ENCODE results near the gene DEFB129.

The DEFB129 gene

GRCh38 chr20:271528-271927 is 44.5 kb downstream of the DEFB129 start:
- TF ChIP-seq CTCF (conservative IDR thresholded peaks at IDR 0.05) (no peak), ZFX (IDR thresholded peaks at IDR 0.05) (no peak)
- no peak overlapping the region for H3K27ac ChIP-seq

- TF ChIP-seq ZFX (IDR thresholded peaks at IDR 0.05) (no peak), CTCF (conservative IDR thresholded peaks at IDR 0.05) (no peak)
- H3K27ac ChIP-seq, result no peak overlapping the region
These were observed 45.7 kb downstream of the DEFB129 start for GRCh38 chr20:272718-273117.

- no peak for TF ChIP-seq ZFX (IDR thresholded peaks at IDR 0.05)
- TF ChIP-seq CTCF (conservative IDR thresholded peaks at IDR 0.05), result no peak
- H3K27ac ChIP-seq, result no peak overlapping the region
These were observed 46.8 kb downstream of the DEFB129 start for GRCh38 chr20:273884-274283.

GRCh38 chr20:275791-276190 is 48.7 kb downstream of the DEFB129 start:
- no peak for TF ChIP-seq ZFX (IDR thresholded peaks at IDR 0.05)
- TF ChIP-seq CTCF (conservative IDR thresholded peaks at IDR 0.05), result no peak
- no peak overlapping the region for H3K27ac ChIP-seq

GRCh38 chr20:276620-277495 is 49.8 kb downstream of the DEFB129 start:
- H3K27ac ChIP-seq, result no peak overlapping the region
- TF ChIP-seq ZFX (IDR thresholded peaks at IDR 0.05) (no peak), CTCF (conservative IDR thresholded peaks at IDR 0.05) (no peak)

- no peak for TF ChIP-seq CTCF (conservative IDR thresholded peaks at IDR 0.05)
- no peak for TF ChIP-seq ZFX (IDR thresholded peaks at IDR 0.05)
These were observed 50.4 kb downstream of the DEFB129 start for GRCh38 chr20:277496-277781.

GRCh38 chr20:278181-278580 is 51.1 kb downstream of the DEFB129 start:
- no peak overlapping the region for H3K27ac ChIP-seq
- no peak for TF ChIP-seq CTCF (conservative IDR thresholded peaks at IDR 0.05)
- no peak for TF ChIP-seq ZFX (IDR thresholded peaks at IDR 0.05)

More at GRCh38 chr20:277496-277781, 50.4 kb downstream of the DEFB129 start:
- H3K27ac ChIP-seq, result no peak overlapping the region
